HG03280 (cell line): ENCODE results near the gene MBD3L3.
"Not testable (repeated sequence)": the region's sequence is repeated elsewhere in the genome, so short reads cannot be mapped to it uniquely, and the experiment has no call there.

Experiments used
- ATAC-seq: cut with Tn5 transposase; IDR thresholded peaks from one replicate; pipeline ENCODE4 v1.9.1; 2021; ENCODE audit warnings: mild to moderate bottlenecking, moderate library complexity; ENCODE audit not compliant: unreplicated experiment

The MBD3L3 gene

DNA sequence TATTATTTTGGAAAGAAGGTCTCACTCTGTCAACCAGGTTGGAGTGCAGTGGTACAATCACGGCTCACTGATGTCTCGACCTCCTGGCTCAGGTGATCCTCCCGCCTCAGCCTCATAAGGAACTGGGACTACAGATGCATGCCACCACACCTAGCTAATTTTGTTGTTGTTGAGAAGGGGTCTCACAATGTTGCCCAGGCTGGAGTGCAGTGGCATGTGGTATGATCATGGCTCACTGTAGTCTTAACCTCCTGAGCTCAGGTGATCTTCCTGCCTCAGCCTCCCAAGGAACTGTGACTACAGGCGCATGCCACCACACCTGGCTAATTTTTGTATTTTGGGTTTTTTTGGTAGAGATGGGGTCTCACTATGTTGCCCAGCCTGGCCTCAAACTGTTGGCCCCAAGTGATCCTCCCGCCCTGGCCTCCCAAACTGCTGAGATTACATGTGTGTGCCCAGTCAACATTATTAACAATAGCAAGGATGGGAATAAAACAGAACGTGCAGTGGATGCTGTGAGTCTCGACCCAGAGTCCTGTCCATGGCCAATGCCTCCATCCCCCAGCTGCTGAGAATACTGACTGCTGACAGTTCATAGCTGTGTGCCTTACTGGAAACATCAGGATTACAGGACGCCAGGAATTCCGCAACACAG lies 5.4 kb upstream of the MBD3L3 start:
- no peak for ATAC-seq

DNA sequence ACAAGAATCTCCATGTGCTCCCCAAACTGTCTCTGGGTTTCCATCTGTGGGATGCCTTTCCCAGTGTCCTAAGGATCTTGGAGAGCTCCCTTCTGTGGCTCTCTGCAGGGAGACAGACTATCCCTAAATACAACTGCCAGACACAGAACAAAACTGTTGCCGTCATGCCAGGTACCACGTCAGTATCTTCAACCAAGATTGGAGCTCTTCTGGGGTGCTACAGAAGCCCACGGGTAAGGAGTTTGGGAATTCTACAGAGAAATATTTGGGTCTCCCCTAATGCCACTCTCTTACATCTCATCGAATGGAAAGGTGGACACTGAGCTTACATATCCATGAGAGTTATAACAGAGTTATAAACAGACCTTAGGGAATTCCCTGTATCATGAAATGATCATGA lies 4.9 kb upstream of the MBD3L3 start:
- no peak for ATAC-seq

GRCh38 chr19:7059977-7060376 lies 1.5 kb upstream of the MBD3L3 start:
- not testable (repeated sequence) for ATAC-seq

DNA sequence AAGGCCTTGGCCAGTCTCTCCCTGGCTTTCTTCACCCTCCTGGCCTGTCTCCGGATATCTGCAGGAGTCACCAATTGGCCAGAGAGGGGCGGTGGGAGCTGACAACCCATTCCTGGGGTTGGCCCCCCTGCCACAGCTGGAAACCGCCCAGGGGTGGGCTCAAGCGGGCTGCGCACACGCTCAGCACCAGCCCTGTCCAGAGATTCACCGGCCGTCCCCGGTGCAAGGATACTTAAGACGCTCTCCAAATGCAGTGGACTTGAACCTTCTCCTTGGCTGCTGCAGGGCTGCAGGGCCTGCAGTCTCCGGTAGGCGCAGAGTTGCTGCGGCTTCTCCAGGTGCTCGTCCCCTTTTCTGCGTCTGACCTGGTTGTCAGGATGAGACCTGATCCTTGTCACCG lies 2.1 kb downstream of the MBD3L3 start:
- not testable (repeated sequence) for ATAC-seq

DNA sequence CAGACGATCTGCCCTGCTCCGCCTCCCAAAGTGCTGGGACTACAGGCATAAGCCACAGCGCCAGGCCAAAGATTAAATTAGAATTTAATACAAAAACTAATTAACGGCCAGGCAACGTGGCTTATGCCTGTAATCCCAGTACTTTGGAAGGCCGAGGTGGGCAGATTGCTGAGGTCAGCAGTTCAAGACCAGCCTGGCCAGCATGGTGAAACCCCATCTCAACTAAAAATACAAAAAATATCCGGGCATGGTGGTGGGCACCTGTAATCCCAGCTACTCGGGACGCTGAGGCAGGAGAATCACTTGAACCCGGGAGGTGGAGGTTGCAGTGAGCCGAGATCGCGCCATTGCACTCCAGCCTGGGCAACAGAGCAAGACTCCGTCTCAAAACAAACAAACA lies 2.8 kb downstream of the MBD3L3 start:
- not testable (repeated sequence) for ATAC-seq

GRCh38 chr19:7054635-7055368 lies 3.7 kb downstream of the MBD3L3 start:
- not testable (repeated sequence) for ATAC-seq

GRCh38 chr19:7052896-7053295 lies 5.6 kb downstream of the MBD3L3 start:
- not testable (repeated sequence) for ATAC-seq

DNA sequence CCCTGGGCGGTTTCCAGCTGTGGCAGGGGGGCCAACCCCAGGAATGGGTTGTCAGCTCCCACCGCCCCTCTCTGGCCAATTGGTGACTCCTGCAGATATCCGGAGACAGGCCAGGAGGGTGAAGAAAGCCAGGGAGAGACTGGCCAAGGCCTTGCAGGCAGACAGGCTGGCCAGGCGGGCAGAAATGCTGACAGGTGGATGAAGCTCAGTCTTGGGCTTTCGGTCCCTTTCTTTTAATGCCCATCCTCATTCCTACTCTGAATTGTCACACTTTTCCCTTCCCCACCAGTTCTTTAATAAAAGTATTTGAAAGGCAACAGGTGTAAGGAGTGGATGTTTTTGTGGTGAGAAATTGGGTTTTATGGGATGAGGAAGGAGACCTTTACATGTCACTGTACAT lies 7.1 kb downstream of the MBD3L3 start:
- ATAC-seq = not testable (repeated sequence)

DNA sequence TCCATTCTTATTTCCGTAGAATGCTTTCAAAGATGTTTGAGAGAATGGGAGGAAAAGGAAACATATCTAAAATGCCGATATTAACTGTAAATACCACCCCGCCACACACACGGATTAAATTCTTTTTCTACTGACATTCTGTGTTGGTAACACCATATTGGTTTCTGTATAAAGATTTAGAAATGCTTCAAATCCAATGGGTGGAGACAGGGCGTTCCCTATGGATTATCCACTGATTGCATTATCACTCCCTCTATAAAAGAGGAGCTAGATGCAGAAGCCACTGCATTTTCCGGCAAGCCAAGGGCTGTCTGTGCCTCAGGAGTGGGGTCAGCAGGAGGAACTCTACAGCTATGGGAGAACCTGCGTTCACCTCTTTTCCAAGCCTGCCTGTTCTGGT lies 9.5 kb downstream of the MBD3L3 start, which contains the start of gene MBD3L2:
TSS of gene MBD3L2 (plus strand) at position 301 of the 400 bp plus-strand sequence. CDS start at position 354, 53 bp downstream.
- not testable (repeated sequence) for ATAC-seq

DNA sequence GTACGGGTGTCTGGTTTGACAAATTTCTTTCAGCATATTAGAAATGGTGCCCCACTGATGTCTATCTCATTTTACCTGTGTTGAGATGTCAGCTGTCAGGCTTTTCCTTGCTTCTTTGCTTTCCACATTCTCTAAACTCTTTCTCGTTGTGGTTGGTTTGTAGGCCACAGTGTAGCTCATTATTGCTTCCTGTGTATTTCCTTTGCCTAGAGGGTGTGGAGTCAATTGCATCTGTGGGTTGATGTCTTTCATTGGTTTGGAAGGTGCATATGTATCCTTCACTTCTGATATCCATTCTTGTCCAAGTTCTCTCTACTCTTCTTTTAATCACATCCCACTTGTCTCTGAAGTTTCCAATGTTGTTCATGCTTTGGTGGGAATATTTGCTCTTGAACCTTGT lies 16.9 kb downstream of the MBD3L3 start:
- not testable (repeated sequence) for ATAC-seq

GRCh38 chr19:7040079-7040478 lies 18.4 kb downstream of the MBD3L3 start, which contains the start of gene MBD3L4:
TSS of gene MBD3L4 (minus strand) at chr19:7040179. CDS start at chr19:7040144, 35 bp downstream.
- ATAC-seq = not testable (repeated sequence)

- not testable (repeated sequence) for ATAC-seq
Observed at GRCh38 chr19:7030278-7030677, 28.2 kb downstream of the MBD3L3 start, which contains the start of gene MBD3L5. TSS of gene MBD3L5 (plus strand) at chr19:7030578. CDS start at chr19:7030612, 34 bp downstream.

DNA sequence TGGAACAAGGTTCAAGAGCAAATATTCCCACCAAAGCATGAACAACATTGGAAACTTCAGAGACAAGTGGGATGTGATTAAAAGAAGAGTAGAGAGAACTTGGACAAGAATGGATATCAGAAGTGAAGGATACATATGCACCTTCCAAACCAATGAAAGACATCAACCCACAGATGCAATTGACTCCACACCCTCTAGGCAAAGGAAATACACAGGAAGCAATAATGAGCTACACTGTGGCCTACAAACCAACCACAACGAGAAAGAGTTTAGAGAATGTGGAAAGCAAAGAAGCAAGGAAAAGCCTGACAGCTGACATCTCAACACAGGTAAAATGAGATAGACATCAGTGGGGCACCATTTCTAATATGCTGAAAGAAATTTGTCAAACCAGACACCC lies 29.7 kb downstream of the MBD3L3 start:
- not testable (repeated sequence) for ATAC-seq

DNA sequence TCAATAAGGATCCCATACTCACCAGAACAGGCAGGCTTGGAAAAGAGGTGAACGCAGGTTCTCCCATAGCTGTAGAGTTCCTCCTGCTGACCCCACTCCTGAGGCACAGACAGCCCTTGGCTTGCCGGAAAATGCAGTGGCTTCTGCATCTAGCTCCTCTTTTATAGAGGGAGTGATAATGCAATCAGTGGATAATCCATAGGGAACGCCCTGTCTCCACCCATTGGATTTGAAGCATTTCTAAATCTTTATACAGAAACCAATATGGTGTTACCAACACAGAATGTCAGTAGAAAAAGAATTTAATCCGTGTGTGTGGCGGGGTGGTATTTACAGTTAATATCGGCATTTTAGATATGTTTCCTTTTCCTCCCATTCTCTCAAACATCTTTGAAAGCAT lies 37.1 kb downstream of the MBD3L3 start, which contains the start of gene MBD3L2B:
TSS of gene MBD3L2B (minus strand) at position 101 of the 400 bp plus-strand sequence. CDS start at position 67, 34 bp downstream.
- not testable (repeated sequence) for ATAC-seq

DNA sequence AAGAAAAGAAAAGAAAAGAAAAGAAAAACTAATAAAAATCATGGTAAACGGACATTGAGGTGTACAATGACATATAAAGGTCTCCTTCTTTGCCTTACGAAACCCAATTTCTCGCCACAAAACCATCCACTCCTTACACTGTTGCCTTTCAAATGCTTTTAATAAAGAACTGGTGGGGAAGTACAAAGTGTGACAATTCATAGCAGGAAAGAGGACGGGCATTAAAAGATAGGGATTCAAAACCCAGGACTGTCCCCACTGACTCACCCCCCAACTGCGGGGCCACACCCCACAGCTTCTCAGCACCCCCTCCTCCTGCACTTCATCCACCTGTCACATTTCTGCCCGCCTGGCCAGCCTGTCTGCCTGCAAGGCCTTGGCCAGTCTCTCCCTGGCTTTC lies 39.6 kb downstream of the MBD3L3 start:
- ATAC-seq = no peak

DNA sequence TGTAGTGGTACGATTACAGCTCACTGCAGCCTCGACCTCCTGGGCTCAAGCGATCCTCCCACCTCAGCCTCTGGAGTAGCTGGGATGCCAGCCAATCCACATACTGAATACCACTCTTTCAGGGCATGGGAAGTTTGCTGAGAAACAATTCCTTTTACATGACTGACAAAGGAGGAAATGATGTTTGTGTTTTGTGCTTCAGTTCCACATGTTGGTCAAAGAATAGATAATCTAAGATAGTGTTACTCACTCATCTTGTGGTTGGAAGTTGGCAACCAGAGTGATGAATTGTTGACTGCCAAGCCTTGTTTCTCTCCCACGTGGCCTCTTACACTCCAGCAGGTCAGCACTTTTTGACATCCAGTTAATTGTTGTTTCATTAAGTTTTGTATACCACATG lies 44.8 kb downstream of the MBD3L3 start:
- no peak for ATAC-seq

GRCh38 chr19:7010722-7011593 lies 47.5 kb downstream of the MBD3L3 start:
- ATAC-seq = no peak

DNA sequence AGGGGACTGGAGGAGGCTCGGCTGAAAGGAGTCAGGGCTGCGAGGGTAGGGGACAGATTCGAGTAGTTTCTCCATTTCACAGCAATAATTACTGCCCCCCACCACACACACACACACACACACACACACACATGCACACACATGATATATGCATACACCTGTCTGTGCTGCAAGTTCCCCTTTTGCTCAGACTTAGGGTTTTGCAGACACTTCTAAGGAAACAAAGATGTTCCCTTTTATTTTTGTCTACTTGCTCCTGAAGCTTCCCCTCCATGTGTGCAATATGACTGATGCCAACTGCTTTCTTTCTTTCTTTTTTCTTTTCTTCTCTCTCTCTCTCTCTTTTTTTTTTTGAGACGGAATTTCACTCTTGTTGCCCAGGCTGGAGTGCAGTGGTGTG lies 50.6 kb downstream of the MBD3L3 start:
- ATAC-seq = no peak
